Measurements from ENCODE around the gene ATG10. TPM values are rescaled to one million over a fixed set of nuclear protein-coding genes. Genes with fewer than 3 reads are reported as not detected.

Gene ATG10
- total RNA-seq, 4 donors from 2014 or later = 8.4 to 10.6 TPM; not detected in 2

DNA sequence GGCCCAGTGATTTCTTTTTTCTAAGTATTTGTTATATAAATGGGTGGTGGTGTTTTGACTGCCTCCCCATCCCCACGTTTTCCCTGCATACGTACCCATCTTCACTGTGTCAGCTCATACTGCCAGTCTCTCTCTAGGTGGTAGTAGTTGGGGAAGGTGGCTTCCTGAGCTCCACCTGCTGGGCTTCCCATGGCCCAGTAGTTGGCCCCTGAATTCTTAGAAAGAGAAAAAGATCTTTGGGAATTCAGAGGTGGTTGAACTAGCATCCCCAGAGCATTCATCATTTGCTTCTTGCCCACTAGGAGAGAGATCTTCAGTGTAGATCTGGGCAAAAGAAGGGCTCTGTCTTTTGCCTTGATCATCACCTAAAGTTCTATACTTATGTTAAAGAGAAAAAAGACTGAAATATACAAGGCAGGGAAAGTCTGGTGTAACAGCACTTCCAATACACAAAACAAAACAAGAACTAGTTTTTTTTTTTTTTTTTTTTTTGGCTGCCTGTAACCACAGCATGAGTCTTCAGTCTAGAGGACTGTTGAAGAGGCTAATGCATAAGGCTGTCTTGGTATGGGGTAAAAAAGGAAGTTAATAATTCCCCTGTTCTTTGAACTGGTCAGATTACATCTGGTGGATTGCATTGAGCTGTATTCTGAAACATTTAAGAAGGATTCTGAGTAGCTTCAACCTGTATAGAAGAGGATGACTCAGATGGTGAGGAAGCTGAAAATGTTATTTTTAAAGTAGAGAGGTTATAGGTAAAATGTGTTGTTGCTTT is 128.7 kb downstream of the ATG10 start:
- Histone ChIP-seq H3K4me1 (no peaks in the 10 kb centered on the region), H3K4me3 (no peak overlapping the region), H3K27me3 (no peaks in the 10 kb centered on the region), H3K36me3 (no peaks in the 10 kb centered on the region), H3K27ac (no peak overlapping the region), H3K9me3 (no peaks in the 10 kb centered on the region)
- DNase-seq = no peak
- in situ Hi-C loops (cut with MboI; ENCODE audit: low pct_ligation_motif_present in 1 of 4, low pct_unique_long_range_greater_than_20kb in 1 of 4, low sequenced_read_pairs in 3 of 4) = no loop called here
- TF ChIP-seq EP300 (IDR thresholded peaks at IDR 0.05; ENCODE audit: low read depth) (no peak), POLR2AphosphoS5 (IDR thresholded peaks at IDR 0.05) (no peak), POLR2A (IDR thresholded peaks at IDR 0.05) (no peak)
- intact Hi-C loops (cut with DNase I; ENCODE audit: low total_unique reads) = no loop called here
- 84 to 92% methylated on average over 2 of the region's 2 CpGs for WGBS, 2 donors (ENCODE audit: low coverage in 1 of 2)

DNA sequence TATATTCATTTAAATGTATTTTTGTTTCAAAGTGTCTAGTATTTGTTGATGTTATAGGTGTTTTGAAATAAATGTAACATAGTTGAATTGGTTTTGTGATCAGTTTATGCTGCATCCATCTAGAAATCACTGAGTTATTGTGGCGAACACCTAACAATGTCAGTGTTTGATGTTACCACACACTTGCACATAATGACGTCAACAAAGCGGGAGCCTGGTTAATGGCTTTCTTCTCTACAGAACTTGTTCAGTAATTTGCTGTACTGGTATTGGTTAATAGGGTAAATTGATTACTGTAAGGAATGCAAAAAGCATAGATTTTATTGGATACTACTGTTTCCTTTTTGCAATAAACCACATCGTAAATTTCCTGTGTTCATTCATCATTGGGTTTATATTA is 133.0 kb downstream of the ATG10 start:
- intact Hi-C loops (cut with DNase I; ENCODE audit: low total_unique reads) = no loop called here
- DNase-seq = no peak
- H3K4me3 ChIP-seq = no peak overlapping the region
- whole genome bisulfite sequencing, 2 donors (ENCODE audit: low coverage in 1 of 2) = 87 to 94% methylated on average over 4 of the region's 4 CpGs
- peaks cover 4 to 14% (median 9%) of the 10 kb centered on the region in 4 donors for H3K4me1 ChIP-seq
- H3K27me3 ChIP-seq = no peaks in the 10 kb centered on the region
- in situ Hi-C loops (cut with MboI; ENCODE audit: low pct_ligation_motif_present in 1 of 4, low pct_unique_long_range_greater_than_20kb in 1 of 4, low sequenced_read_pairs in 3 of 4) = no loop called here
- no peak overlapping the region for H3K27ac ChIP-seq
- no peaks in the 10 kb centered on the region for H3K36me3 ChIP-seq
- TF ChIP-seq POLR2A (IDR thresholded peaks at IDR 0.05) (no peak), POLR2AphosphoS5 (IDR thresholded peaks at IDR 0.05) (no peak), EP300 (IDR thresholded peaks at IDR 0.05; ENCODE audit: low read depth) (no peak), CTCF (IDR thresholded peaks at IDR 0.05) (no peak)
- no peaks in the 10 kb centered on the region for H3K9me3 ChIP-seq

DNA sequence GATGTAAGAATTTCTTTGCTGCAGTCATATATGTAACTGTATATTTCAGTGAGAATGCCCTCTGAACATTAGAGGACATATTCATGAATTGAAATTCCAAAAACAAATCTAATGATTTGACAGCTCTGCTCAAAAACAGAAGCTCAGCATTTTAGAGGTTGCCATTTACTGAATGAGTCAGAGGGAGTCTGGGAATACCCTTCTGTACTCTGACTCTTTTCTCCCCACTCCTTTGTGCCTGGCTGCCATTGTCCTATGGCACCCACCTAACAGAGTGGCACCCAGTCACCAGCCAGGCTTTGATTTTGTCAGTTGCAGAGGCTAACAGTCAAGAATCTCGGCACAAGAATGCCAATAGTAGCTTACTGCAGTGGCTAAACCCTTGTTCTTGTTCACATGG is 133.6 kb downstream of the ATG10 start:
- 89 to 92% methylated on average over 1 of the region's 1 CpG for WGBS, 2 donors (ENCODE audit: low coverage in 1 of 2)
- DNase-seq = no peak
- Histone ChIP-seq H3K4me1 (peaks cover 4 to 14% (median 9%) of the 10 kb centered on the region in 4 donors), H3K9me3 (no peaks in the 10 kb centered on the region), H3K27me3 (no peaks in the 10 kb centered on the region), H3K27ac (no peak overlapping the region), H3K4me3 (no peak overlapping the region), H3K36me3 (no peaks in the 10 kb centered on the region)
- in situ Hi-C loops (cut with MboI; ENCODE audit: low pct_ligation_motif_present in 1 of 4, low pct_unique_long_range_greater_than_20kb in 1 of 4, low sequenced_read_pairs in 3 of 4) = no loop called here
- TF ChIP-seq CTCF (IDR thresholded peaks at IDR 0.05) (no peak), POLR2A (IDR thresholded peaks at IDR 0.05) (no peak), EP300 (IDR thresholded peaks at IDR 0.05; ENCODE audit: low read depth) (no peak), POLR2AphosphoS5 (IDR thresholded peaks at IDR 0.05) (no peak)
- intact Hi-C loops (cut with DNase I; ENCODE audit: low total_unique reads) = no loop called here

GRCh38 chr5:82106207-82106606 is 134.4 kb downstream of the ATG10 start:
- H3K27me3 ChIP-seq = no peaks in the 10 kb centered on the region
- peaks cover 4 to 14% (median 9%) of the 10 kb centered on the region in 4 donors for H3K4me1 ChIP-seq
- DNase-seq = no peak
- no peak overlapping the region for H3K4me3 ChIP-seq
- intact Hi-C loops (cut with DNase I; ENCODE audit: low total_unique reads) = no loop called here
- no peaks in the 10 kb centered on the region for H3K9me3 ChIP-seq
- H3K27ac ChIP-seq = no peak overlapping the region
- in situ Hi-C loops (cut with MboI; ENCODE audit: low pct_ligation_motif_present in 1 of 4, low pct_unique_long_range_greater_than_20kb in 1 of 4, low sequenced_read_pairs in 3 of 4) = no loop called here
- 76 to 90% methylated on average over 2 to 3 of the region's 3 CpGs for WGBS, 2 donors (ENCODE audit: low coverage in 1 of 2)
- H3K36me3 ChIP-seq = no peaks in the 10 kb centered on the region
- TF ChIP-seq POLR2A (IDR thresholded peaks at IDR 0.05) (no peak), POLR2AphosphoS5 (IDR thresholded peaks at IDR 0.05) (no peak), CTCF (IDR thresholded peaks at IDR 0.05) (no peak), EP300 (IDR thresholded peaks at IDR 0.05; ENCODE audit: low read depth) (no peak)

Data from transverse colon (tissue), 4 donors.